NCI-H345 treated with DMSO at 0.1 percent for 48 hours (cell line): ENCODE measurements around the gene TRABD2B.

ENCODE experiments used
- DNase-seq: peaks from one replicate; lab custom pipeline; 2025; ENCODE audit not compliant: unreplicated experiment; lab: John Stamatoyannopoulos, UW

TRABD2B gene

GRCh38 chr1:48022306-48022705, 25.1 kb upstream of the TRABD2B start:
- DNase-seq = no peak

GRCh38 chr1:48021792-48022191, 24.6 kb upstream of the TRABD2B start:
- DNase-seq = no peak

GRCh38 chr1:48019714-48020315, 22.6 kb upstream of the TRABD2B start:
- no peak for DNase-seq

GRCh38 chr1:48018799-48019198, 21.6 kb upstream of the TRABD2B start:
- no peak for DNase-seq

- DNase-seq = no peak
These were observed 20.5 kb upstream of the TRABD2B start for GRCh38 chr1:48017716-48018115.

GRCh38 chr1:48016515-48016914, 19.3 kb upstream of the TRABD2B start:
- DNase-seq = no peak

GRCh38 chr1:48013270-48013669, 16.1 kb upstream of the TRABD2B start:
- no peak for DNase-seq

- no peak for DNase-seq
These were observed 9.9 kb upstream of the TRABD2B start for GRCh38 chr1:48007047-48007446.

- no peak for DNase-seq
These were observed 9.1 kb upstream of the TRABD2B start for GRCh38 chr1:48006264-48006663.

GRCh38 chr1:48005253-48006117, 8.3 kb upstream of the TRABD2B start:
- DNase-seq = no peak

- DNase-seq = peak; percentile 34
These were observed 6.8 kb upstream of the TRABD2B start for GRCh38 chr1:48003741-48004531.

GRCh38 chr1:48002142-48002541, 5.0 kb upstream of the TRABD2B start:
- no peak for DNase-seq

GRCh38 chr1:48001696-48002095, 4.5 kb upstream of the TRABD2B start:
- no peak for DNase-seq

GRCh38 chr1:48000883-48001282, 3.7 kb upstream of the TRABD2B start:
- DNase-seq = no peak

- no peak for DNase-seq
These were observed 1.9 kb upstream of the TRABD2B start for GRCh38 chr1:47999097-47999496.

GRCh38 chr1:47998396-47998990, 1.3 kb upstream of the TRABD2B start:
- DNase-seq = no peak

GRCh38 chr1:47996406-47997226, 569 bp downstream of the TRABD2B start:
- no peak for DNase-seq

GRCh38 chr1:47996060-47996405, 1.2 kb downstream of the TRABD2B start:
- DNase-seq = no peak

GRCh38 chr1:47995306-47996050, 1.7 kb downstream of the TRABD2B start:
- no peak for DNase-seq
